GM12872 (cell line): Measurements from ENCODE around the gene ZDHHC9.

Source experiments
- TF ChIP-seq, protein P1 (sequence below): IDR thresholded peaks from 3 replicates; pipeline ENCODE4 v1.5.1; 2011; ENCODE audit warnings: low read depth, mild to moderate bottlenecking, low read length, moderate library complexity; ENCODE audit not compliant: insufficient read depth

The ZDHHC9 gene

DNA sequence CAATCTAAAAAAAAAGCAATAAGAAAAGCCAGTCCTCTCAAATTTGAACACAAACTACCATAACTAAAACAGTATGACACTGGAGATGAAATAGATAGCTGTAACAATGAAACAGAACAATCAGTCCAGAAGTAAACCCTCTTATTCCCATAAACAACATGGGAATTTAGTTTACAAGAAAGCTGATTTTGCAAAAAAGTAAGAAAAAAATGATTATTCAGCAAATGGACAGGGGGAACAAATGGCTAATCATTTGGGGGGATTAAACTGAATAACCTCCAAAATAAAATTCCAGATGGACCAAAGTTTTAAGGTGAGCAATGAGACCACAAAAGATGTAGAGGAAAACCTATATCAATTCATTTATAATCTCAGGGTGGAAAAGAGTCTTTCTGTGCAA, 80.0 kb downstream of the ZDHHC9 start:
- TF ChIP-seq, protein P1, sequence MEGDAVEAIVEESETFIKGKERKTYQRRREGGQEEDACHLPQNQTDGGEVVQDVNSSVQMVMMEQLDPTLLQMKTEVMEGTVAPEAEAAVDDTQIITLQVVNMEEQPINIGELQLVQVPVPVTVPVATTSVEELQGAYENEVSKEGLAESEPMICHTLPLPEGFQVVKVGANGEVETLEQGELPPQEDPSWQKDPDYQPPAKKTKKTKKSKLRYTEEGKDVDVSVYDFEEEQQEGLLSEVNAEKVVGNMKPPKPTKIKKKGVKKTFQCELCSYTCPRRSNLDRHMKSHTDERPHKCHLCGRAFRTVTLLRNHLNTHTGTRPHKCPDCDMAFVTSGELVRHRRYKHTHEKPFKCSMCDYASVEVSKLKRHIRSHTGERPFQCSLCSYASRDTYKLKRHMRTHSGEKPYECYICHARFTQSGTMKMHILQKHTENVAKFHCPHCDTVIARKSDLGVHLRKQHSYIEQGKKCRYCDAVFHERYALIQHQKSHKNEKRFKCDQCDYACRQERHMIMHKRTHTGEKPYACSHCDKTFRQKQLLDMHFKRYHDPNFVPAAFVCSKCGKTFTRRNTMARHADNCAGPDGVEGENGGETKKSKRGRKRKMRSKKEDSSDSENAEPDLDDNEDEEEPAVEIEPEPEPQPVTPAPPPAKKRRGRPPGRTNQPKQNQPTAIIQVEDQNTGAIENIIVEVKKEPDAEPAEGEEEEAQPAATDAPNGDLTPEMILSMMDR, result no peak

DNA sequence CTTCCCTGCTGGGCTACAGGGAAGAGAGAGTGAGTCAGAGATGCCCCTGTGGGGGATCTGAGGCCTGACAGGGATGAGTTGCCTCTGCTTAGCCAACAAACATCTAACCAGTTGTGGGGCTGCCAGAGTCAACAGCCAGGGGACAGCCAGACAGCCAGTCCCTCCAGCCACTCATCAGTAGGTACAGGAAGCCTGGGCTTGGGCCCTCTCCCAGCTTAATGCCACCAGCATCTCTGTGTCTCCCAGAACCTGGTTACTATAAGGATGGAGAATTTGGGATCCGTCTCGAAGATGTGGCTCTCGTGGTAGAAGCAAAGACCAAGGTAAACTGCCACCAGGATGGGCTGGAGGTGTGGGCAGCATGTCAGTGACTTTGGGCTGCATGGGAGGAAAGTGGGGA, 81.2 kb downstream of the ZDHHC9 start:
- TF ChIP-seq, protein P1, result no peak

DNA sequence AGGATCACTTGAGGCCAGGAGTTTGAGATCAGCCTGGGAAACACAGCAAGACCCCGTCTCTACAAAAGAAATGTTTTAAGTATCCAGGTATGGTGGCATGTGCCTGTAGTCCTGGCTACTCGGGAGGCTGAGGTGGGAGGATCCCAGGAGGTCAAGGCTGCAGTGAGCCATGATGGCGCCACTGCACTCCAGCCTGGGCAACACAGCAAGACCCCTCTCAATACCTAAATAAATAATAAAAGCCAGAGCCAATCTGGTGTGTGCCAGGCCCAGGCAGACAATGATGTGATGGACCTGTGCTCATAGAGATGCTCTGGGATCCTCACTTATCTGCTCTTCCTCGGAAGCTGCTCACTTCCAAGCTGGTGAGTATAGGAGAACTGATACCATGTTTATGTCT, 82.1 kb downstream of the ZDHHC9 start:
- TF ChIP-seq, protein P1, result no peak

DNA sequence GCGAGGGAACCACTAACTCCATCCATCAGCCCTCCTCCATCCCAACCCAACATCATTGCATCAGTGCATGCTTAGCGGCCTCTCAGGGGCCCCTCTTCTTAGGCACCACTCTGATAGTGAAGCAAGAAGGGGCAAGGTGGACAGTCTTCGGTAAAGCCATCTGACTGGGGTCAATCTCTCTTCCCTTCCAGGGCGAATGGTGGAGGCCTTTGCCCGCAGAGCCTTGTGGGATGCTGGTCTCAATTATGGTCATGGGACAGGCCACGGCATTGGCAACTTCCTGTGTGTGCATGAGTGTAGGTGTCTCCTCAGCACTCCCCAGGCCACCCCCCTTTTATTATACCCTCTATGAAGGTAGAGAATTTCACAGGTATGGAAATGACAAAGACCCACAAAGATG, 82.7 kb downstream of the ZDHHC9 start:
- TF ChIP-seq, protein P1, result no peak

DNA sequence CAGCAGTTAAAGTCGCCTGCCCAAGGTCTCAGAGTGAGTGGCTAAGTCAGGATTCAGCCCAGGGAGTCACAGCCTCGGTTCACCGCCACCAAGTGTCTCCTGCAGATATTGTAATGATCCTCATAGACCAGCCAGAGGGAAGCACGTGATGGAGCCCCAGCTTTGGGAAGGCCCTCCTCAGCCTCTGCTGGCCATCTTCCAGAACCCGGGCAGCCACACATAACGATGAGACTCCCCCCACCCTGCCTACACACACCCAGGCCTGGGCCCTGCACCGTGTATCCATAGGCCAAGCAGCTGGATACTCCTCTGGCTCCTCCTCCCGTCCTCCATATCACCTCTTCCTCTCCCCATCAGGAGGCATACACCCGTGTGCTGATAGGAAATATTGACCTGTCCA, 83.5 kb downstream of the ZDHHC9 start:
- TF ChIP-seq, protein P1, result no peak

DNA sequence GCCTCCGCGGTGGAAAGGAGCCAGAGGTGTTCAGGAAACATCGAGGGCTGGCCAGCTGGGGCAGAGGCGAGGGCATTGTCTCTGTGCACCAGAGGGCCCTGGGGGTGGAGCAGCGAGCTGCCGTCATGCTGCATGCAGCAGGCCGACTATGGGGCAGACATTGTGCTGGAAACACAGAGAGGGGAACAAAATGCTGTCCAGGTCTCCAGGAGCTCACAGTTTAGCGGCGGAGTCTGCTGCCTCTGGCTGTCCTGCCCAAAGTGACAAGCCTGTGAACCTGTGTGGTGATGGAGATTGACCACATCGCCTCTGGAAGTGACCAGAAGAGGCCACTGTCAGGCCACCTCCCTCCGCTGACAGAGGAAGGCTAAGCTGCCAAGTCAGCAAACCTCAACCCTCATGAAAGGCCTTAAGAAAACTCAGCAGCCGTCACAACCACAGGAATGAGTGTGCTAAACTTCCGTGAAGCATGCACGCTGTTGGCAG, 84.1 kb downstream of the ZDHHC9 start:
- TF ChIP-seq, protein P1, result no peak

DNA sequence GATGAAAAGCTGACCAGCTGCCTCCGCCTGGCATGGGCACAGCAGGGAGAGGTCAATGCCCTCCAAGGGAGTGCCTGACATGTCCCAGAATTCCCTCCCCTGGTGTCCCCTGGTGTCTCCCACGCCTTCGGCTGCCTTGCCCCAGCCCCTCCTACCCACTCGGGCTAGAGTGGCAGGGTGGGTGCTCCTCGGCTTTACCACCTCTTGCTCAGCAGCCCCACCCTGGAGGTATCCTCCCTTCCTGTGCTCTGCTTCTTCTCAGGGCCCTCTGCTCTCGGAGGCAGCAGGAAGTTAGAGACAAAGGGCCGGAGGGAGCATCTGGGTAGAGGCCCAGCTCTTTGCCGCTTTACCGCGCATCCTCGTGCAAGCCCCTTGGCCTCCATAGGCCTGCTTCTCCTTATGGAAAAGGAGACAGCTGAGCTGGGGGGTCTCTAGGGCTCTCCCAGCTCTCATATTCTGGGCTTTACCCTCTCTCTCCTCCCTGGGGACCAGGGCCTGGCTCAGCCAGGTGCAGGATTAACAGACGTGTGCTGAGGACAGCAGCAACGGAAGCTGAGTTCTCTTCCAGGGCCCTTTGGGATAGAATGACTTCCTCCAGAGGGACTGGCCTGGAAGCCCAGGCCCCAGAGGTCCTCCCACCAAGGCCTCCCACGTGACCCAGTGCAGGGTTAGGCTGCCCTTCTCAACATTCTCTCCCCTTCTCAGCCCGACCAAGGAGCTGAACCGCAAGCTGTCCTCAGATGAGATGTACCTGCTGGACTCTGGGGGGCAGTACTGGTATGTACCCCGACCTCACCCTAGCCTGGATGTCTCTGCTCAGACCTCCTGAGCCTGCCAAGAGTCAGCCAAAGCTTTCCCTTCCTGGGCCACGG, 87.7 kb downstream of the ZDHHC9 start:
- TF ChIP-seq, protein P1, result peak; percentile 55
